HG03521 (cell line): ENCODE measurements around the gene ATOH8.

Experiments
- ATAC-seq: cut with Tn5 transposase; IDR thresholded peaks from one replicate; pipeline ENCODE4 v1.9.1; 2021; ENCODE audit warnings: mild to moderate bottlenecking, moderate library complexity; ENCODE audit not compliant: unreplicated experiment

The ATOH8 gene

GRCh38 chr2:85753035-85753524 is 711 bp upstream of the ATOH8 start:
- ATAC-seq: no peak

DNA sequence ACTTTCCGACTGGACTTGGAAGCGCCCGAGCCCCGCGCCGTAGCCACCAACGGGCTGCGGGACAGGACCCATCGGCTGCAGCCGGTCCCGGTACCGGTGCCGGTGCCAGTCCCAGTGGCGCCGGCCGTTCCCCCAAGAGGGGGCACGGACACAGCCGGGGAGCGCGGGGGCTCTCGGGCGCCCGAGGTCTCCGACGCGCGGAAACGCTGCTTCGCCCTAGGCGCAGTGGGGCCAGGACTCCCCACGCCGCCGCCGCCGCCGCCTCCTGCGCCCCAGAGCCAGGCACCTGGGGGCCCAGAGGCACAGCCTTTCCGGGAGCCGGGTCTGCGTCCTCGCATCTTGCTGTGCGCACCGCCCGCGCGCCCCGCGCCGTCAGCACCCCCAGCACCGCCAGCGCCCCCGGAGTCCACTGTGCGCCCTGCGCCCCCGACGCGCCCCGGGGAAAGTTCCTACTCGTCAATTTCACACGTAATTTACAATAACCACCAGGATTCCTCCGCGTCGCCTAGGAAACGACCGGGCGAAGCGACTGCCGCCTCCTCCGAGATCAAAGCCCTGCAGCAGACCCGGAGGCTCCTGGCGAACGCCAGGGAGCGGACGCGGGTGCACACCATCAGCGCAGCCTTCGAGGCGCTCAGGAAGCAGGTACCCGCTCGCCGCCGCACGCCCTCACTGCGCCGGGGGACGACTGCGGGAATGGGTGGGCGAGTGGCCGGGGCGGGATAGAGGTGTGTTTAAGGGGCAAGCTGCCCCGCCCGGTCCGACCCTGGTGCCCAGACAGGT is 713 bp downstream of the ATOH8 start:
- ATAC-seq: no peak

GRCh38 chr2:85755122-85756027 is 1.6 kb downstream of the ATOH8 start:
- ATAC-seq: no peak

GRCh38 chr2:85756195-85756594 is 2.4 kb downstream of the ATOH8 start:
- ATAC-seq: no peak

DNA sequence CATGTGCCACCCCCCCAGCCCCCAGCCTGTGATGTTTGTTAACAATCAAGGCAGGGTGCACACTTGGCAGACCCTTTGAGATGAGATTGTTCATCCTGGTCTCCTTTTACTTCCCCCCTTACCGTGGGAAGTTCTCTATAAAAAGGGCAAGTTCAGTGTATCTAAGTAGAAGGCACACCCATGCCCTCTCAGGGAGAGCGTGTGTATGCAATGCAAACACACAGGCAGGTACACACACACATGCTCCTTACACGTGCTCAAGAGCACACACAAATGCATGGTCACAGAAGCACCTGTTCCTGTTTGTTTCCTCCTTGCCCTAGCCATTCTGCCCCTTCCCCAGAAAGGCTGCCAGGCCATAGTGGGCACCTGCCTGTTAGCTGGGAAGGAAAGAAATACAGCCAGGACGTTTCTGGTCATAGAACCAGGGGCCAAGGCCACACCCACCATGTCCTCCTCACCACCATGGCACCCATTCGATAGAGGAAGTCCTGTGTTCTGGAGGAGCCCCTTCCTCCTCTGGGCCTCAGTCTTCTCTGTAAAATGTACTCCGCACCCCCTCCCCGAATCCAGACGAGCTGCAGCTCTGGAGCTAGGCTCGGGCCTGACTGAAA is 3.1 kb downstream of the ATOH8 start:
- ATAC-seq: no peak

- ATAC-seq: no peak
Observed at GRCh38 chr2:85757860-85758259, 4.1 kb downstream of the ATOH8 start.

DNA sequence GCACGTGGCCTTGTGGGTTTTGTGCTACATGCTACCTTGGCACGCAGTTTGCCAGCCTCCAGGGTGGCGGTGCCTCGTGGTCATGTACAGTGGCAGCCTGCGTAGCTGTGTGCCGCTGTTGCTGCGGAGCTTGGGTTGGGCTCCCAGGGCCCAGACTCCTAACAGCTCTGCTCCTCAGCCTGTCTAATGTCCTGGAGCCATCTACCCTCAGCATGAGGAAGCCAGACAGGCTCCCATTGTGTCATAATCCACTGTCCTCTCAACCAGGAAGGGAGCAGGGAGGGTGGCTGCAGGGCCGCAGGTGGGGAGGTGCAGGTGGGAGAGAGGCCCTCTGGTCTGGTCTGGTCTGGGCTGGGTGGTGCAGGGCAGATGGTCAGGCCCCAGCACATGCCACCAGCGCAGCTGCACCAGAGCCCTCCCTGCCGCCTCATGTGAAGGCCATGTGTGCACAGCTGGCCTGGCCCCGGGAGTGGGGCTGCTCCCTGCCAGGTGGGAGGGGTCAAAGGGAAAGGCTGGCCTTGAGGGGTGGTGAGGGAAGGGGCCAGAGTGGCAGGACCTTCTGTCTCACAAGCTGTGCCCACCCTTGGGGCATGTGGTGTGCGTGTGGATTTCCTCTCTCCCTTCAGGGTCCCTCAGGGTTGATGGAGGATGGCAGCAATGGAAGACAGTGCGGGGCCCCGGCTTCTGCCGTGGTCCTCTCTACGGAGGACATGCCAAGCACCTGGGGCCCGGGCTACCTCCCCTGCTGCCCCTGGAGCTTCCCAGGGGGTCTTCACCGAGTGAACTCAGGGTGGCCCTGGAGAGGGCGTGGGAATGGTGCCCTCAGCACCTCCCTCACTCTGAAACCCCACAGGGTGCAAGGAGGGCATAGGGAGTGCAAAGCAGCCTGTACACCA is 4.8 kb downstream of the ATOH8 start:
- no peak for ATAC-seq

GRCh38 chr2:85759257-85759613 is 5.4 kb downstream of the ATOH8 start:
- ATAC-seq: no peak

GRCh38 chr2:85760371-85760770 is 6.6 kb downstream of the ATOH8 start:
- ATAC-seq: no peak

DNA sequence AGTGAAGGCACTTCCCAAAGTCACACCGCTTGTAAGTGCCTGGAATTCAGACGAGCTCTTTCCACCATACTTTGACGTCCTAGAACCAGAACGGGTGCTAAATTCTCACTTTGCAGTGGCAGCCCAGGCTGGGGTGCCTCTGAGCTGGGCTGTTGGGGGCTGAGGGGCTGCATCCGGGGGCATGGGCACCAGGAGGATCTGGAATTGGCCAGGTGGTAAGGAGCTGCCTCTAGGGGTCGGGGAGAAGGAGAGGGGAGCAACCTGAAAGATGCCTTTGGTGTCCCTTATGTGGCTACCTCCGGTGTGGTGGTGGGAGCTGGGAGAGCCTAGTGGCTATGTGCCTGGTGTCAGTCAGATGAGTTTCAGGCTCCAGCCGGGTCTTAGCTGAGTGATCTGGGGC is 7.1 kb downstream of the ATOH8 start:
- ATAC-seq: no peak

DNA sequence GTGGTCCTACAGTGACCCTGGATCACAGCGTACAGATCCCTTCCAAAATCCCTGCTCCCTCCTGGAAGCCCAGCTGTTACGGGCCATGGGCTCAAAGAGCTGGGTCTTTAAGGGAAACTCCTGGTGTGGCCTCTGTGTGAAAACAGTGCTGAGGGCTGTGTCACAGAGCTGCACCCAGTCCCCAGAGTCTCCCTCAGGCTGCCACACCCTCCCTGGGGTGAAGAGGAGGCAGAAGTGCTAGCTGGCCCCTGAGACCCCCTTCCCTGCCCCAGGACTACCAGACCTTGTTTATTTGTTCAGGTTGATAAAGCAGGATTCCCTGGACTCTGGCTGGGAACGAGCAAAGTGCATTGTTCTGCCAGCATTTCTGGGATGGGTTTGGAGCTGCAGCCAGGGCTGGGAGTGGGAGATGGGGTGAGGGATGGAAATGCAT is 7.7 kb downstream of the ATOH8 start:
- ATAC-seq: no peak

GRCh38 chr2:85761946-85762345 is 8.2 kb downstream of the ATOH8 start:
- ATAC-seq: no peak

GRCh38 chr2:85763132-85763531 is 9.3 kb downstream of the ATOH8 start:
- no peak for ATAC-seq

- no peak for ATAC-seq
Observed at GRCh38 chr2:85763831-85764230, 10.0 kb downstream of the ATOH8 start.

DNA sequence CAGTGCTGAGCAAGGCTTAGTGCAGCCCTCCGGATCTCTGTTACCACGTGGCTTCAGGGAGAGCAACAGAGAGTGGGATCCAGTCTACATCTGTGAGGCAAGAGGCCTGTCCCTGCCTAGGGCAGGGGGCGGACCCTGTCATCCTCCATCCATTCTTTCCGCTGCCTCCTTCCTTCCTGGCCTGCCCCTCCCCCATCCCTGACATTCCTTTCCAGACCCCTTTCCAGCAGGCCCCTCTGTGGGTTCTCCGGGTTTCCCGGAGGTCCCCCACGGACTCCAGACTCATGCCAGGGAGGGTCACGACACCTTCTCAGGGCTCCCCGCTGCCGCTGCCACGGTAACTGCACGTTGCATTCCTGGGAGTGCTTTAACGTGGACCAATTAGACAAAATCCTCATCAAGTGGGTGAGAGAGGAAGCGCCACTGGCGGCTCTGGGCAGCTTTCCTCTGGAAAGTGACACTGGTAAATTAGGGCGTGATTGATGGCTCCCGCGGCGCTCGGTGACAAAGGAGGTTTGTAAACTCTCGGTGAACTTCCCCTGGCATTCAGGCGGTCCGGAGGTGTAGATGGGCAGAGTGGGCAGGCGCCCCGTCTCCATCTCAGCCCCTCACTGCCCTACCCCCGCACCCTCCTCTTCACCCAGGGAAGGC is 11.4 kb downstream of the ATOH8 start:
- ATAC-seq: no peak

DNA sequence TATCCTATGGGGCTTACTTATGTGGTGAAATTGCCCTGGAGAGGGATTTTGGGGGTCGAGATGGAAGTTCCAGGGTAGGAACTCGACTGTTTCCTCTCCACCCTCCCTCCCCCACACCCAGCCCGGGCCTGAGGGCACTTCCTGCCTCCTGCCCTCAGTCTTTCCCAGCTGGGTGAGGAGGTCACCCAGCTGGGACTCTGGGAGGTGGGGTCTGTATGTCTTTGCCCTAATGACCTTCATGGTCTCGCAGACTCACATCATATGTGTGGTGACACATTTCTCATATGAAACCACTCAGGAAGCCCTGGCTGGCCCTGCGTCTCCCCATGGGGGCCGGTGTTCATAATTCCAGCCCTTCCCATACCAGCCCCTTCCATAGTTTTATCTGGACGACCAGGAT is 12.4 kb downstream of the ATOH8 start:
- ATAC-seq: no peak

DNA sequence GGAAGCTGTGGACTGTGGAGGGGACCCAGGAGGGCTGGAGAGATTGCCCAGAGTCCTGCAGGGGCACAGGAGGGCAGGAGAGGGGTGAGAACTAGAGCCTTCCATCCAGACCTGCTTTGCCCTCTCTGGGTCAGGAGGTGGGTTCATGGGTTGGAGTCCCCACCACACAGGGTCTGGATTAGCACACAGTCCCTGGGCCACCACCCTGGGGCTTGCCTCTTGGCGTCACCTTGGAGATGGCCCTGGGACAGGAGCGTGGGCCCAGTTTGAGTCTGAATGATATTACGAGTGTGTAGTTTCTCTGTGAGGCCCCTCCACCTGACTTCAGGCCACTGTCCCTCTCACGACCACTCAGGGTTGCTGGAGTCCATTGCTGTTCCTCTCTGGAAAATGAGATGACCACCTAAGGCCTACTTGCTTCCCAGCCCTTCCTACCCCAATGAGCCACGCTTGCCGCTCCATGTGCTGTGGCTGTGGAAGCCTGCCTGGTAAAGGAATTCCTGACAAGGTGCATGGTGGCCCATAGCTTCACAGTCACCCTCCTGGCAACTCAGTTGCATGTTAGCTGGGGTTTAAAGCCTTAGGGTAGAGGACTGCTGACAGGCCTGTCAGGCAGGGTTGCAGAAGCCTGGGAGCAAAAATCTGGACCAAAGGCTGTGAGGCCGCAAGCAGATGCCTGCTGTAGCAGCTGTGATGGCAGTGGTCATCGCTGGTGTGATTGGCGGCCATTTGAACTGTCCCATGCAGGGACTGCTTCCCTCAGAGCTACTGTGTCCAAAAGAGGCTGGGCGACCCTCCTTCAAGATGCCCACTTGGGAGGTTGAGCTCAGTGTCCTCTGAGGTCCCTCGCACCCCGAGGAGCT is 14.2 kb downstream of the ATOH8 start:
- no peak for ATAC-seq

GRCh38 chr2:85768713-85769112 is 14.9 kb downstream of the ATOH8 start:
- ATAC-seq: no peak
